NCI-H345 treated with DMSO at 0.1 percent for 48 hours (cell line): ENCODE measurements around the gene LIME1.
"Not testable (repeated sequence)": the region's sequence is repeated elsewhere in the genome, so short reads cannot be mapped to it uniquely, and the experiment has no call there.

Source experiments
- DNase-seq: peaks from one replicate; lab custom pipeline; 2025; ENCODE audit not compliant: unreplicated experiment; lab: John Stamatoyannopoulos, UW

LIME1 gene

DNA sequence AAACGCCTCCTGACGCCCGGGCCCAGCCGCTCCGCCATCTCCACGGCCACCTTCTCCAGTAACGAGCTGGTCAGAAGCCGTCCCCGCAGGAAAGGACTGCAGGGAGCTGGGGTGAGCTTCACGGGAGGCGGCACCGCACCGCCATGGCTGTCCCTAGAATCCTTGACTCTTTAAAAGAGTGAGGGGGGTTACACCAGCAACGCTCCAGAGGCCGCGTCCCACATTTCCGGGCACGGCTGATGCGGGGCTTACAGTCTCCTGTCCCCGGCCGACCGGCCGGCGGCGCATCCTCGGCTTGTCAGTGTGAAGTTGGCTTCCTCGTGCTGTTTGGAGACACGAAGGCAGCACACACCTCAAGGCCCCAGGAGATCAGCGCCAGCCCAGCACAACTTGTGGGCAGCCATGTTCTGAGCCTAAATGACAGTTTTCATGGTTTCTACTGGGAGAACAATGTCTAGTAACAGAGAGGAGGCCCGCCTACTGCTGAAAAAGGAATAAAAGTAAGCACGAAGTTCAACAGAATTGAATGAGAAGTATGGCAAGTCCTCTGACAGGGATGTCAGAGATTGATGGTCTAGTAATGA, 33.5 kb downstream of the LIME1 start:
- no peak for DNase-seq

DNA sequence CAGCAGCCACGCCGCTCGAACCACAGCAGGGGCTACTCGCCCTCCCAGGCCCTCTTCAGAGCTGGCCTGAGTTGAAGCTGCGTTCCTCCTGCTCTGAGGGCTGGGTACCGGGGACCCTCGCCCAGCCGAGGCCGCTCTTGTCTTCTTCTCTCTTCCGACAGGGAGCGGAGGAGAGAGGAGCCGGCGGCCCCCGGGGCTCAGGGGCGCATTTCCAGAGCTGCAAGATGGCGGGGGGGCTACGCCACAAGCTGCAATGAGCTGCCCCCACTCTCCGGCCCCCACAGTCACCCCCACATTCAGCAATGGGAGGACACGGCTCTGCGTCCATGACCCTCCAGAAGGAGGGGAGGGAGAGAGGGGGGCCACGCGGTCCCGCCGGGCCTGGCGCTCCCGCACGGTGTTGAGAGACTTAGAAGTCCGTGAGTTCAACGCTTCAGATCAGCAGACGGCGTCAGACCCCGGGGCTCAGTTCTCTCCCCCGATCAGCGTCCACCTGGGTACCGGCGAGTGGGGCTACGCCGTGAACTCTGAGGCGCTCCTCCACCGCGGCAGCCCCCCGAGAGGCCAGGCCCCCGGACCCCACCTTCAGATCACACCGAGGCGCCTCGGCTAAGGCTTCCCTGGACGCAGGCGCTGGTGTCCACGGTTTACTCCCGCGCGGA, 34.7 kb downstream of the LIME1 start:
- DNase-seq: no peak

GRCh38 chr20:63772781-63773518, 36.5 kb downstream of the LIME1 start:
- no peak for DNase-seq

- DNase-seq: no peak
Measured at GRCh38 chr20:63773571-63774241, 37.2 kb downstream of the LIME1 start.

DNA sequence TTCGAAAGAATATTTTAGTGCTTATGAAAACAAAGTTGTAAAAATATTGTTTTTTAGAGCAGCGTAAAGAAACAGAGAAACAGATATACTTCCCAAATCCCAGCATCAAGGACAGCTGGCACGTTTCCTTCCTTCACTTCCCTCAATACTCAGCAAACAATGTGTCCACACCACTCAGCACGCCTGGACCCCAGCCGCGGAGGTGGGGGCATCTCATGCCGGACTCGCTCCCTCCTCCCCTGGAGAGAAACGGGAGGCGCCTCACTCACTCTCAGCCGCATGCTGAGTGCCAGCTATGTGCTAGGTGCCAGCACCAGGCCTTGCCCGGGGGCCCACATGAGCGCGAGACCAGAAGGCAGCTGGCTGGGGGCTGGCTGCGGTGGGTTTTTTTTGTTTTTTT, 37.8 kb downstream of the LIME1 start:
- DNase-seq: no peak

DNA sequence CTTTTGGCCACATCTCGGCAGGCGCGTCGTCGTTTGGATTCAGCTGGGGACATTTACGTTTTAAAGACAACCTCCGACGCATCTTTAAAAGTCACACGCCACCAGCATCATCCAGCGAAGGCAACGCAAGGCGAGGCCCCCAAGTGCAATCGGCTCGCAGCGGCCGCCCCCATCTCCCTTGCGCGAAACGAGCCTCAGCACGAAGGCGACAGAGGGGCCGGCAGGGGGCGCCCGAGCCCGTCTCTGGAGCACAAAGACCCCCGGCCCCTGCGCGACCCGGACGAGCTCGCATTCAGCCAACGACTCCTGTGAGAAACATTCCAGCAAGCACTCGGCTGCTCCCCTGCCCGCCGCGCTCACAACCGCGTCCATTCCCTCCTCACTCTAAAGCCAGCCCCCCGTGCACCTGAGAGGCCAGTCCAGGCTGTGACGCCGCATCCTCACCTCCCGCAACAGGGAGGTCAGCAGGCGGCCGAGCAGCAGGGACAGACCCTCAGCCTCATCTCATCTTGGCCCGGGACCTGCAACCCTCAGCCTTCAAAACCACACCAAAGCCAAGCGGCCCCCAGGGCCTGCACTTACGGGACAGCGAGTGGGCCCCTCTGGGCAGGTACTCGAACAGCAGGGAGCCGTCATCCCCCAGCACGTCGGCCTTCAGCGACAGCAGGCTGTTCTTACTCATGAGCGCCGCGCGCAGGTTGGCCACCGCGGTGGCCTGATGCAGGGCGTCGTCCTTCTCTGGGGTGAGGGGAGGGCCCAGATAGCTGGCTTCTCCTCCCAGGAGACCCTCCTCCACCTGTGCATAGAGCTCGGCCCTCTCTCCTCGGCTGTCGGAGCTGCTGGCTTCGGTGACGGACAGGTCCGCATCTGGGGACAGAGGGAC, 38.9 kb downstream of the LIME1 start:
- DNase-seq: no peak

GRCh38 chr20:63776875-63777274, 40.4 kb downstream of the LIME1 start:
- not testable (repeated sequence) for DNase-seq

- no peak for DNase-seq
Measured at GRCh38 chr20:63777614-63778013, 41.1 kb downstream of the LIME1 start.

DNA sequence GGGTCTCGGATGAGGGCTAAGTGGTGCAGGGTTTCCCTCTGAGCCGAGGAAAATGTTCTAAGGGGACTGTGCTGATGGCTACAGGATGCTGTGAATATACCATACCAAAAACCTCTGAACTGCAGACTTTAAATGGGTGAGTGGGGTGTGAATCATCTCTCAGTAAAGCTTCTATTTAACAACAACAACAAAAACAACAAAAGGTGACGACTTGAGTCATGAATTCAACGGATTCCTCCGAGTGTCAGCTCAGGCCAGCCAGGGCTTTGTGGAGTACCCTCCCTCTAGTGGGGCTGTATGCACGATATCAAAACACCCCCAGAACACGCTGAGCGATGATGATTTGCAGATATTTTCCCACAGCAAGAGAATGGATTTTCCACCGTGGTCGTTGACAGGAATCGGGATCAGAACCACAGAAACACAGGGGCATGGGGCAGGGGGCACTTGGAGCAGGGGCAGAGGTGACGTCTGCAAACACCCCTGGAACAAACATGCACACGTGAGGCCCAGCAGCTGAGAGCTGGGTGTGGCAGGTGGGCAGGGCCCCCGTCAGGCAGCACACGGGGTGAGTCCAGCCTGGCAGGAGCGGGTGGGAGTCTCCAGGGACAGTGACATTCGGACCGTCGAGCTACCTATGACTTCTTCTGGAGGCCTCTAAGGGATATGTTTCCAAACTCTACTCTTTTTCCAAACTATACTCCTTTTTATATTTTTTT, 41.7 kb downstream of the LIME1 start:
- DNase-seq: no peak

GRCh38 chr20:63778857-63779256, 42.4 kb downstream of the LIME1 start:
- DNase-seq: no peak

DNA sequence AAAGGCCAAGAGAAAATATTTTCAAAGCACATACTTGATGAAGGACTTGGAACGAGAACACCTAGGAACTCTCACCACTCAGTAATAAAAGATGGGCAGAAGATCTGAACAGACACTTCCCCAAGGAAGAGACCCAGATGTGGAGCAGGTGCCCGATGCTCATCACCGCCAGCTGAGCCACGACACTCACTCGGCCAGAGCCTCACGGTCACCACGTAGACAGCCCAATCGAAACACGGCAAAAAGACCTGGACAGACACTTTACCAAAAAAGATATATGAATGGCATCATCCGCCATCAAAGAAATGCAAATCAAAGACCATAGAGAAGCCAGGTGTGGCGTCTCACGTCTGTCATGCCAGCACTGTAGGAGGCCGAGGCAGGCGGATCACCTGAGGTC, 44.7 kb downstream of the LIME1 start:
- no peak for DNase-seq

DNA sequence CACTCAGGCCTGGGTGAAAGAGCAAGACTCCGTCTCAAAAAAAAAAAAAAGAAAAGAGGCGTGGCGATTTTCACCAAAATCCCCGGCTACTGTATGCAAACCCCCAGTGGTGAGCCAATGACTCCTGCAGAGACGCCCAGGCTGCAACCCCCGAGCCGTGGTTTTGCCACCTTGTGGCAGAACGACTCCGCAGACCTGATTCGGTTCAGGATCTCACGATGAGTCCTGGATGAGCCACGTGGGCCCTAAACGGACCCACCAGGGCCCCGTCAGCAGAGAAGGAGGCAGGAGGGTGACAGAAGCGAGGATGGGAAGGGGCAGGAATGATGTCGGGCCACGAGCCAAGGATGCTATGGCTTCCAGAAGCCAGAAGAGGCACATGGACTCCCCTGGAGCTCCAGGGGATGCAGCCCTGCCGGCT, 45.6 kb downstream of the LIME1 start:
- no peak for DNase-seq

GRCh38 chr20:63782521-63782971, 46.1 kb downstream of the LIME1 start:
- DNase-seq: no peak

DNA sequence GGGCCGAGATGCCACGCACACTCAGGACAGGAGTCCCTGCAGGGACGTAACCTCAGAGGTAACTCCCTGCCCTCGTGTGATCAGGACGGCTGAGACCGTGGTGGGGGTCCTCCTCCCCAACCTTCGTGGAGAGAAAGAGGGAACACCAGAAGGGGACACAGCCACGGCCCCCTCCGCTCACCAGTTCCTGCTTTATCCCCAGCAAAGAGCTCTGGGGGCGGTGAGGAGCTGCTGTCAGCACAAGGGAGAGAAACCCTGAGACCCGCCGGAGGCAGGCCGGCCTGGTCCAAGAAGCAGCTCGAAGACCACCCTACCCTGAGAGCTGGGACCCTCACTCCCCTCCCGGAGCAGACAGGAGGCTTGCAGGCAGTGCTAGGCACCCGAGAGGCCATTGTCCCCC, 47.5 kb downstream of the LIME1 start:
- DNase-seq: no peak

DNA sequence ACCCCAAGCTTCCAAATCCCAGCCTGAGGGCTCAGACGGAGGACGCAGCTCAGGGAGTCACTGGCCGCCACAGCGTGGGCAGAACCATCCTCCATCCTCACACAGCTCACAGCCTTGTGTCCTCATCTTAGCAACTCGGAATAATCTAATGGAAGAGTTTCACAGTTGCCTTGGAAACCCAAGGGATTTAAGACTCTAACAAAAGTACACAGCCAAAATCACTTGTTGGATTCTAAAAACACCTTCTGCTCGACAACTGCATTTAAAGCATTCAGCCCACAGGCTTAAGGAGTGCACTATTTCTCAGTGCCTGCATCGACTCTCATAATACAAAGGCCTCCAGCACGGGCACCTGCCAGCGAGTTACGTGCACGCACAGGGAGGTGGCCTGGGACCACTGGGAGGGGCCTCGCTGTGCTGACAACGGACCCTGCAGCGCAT, 49.2 kb downstream of the LIME1 start:
- DNase-seq: no peak

GRCh38 chr20:63787302-63787701, 50.8 kb downstream of the LIME1 start:
- DNase-seq: no peak

GRCh38 chr20:63787749-63788148, 51.3 kb downstream of the LIME1 start:
- DNase-seq: no peak
